ENCODE results near the gene TRMO.

Gene TRMO

DNA sequence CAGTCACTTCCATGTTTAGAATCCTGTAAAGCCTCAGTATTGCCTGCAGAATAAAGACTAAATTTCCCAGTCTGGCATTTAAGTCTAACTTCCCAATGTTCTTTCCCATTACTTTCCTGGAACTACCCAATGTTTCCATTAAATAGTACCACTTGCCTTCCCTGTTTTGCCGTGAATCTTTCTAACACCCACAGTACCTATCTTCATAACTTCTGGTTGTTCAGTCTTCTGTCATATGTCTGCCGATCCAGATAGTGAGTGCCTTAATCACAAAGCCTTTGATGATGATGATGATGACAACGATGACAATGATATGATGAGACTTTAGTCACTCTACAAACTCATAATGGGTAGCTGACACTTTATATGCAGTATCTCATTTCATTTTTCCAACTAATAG lies 22.3 kb upstream of the TRMO start:
- TF ChIP-seq CEBPB (IDR thresholded peaks at IDR 0.05) = no peak
- TF ChIP-seq, protein P1, sequence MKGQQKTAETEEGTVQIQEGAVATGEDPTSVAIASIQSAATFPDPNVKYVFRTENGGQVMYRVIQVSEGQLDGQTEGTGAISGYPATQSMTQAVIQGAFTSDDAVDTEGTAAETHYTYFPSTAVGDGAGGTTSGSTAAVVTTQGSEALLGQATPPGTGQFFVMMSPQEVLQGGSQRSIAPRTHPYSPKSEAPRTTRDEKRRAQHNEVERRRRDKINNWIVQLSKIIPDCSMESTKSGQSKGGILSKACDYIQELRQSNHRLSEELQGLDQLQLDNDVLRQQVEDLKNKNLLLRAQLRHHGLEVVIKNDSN (IDR thresholded peaks at IDR 0.05) = no peak
- TF ChIP-seq EP300 (IDR thresholded peaks at IDR 0.05; ENCODE audit: borderline replicate concordance) = no peak

DNA sequence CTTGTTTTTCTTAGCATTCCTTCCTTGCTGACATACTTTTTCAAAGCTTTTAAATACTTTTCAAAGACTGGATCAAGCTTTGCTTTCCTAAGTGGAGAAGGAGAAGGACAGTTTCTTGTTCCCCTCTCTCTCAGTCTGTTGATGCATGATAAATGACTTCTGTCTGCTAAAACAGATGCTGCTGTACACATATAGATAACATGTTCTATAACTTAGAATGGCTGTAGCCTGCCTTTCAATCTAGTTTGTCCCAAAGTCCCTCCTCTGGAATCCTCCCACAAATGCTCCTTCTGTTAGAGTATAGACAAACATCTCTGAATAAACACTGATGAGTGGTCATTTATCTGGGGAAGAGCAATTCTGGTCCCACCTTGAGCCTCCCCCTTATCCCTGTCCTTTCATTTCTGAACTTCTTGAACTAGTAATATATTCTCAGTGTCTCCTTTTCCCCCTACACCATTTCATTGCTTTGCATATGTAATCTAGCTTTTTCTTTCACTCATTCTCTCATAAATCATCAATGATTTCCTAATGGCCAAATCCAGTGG lies 21.1 kb upstream of the TRMO start:
- TF ChIP-seq, protein P2, sequence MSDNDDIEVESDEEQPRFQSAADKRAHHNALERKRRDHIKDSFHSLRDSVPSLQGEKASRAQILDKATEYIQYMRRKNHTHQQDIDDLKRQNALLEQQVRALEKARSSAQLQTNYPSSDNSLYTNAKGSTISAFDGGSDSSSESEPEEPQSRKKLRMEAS (IDR thresholded peaks at IDR 0.05) = no peak
- no peak for TF ChIP-seq ZBTB7A (IDR thresholded peaks at IDR 0.05; ENCODE audit: low read depth)
- no peak for TF ChIP-seq YY1 (IDR thresholded peaks at IDR 0.05; ENCODE audit: low read depth)
- TF ChIP-seq TAF1 (IDR thresholded peaks at IDR 0.05; ENCODE audit: low read depth) = no peak
- TF ChIP-seq TEAD4 (IDR thresholded peaks at IDR 0.05) = no peak
- TF ChIP-seq, protein P1 (IDR thresholded peaks at IDR 0.05) = no peak
- TF ChIP-seq EP300 (IDR thresholded peaks at IDR 0.05; ENCODE audit: borderline replicate concordance) = no peak
- no peak for TF ChIP-seq CEBPB (IDR thresholded peaks at IDR 0.05)
- TF ChIP-seq, protein P3, sequence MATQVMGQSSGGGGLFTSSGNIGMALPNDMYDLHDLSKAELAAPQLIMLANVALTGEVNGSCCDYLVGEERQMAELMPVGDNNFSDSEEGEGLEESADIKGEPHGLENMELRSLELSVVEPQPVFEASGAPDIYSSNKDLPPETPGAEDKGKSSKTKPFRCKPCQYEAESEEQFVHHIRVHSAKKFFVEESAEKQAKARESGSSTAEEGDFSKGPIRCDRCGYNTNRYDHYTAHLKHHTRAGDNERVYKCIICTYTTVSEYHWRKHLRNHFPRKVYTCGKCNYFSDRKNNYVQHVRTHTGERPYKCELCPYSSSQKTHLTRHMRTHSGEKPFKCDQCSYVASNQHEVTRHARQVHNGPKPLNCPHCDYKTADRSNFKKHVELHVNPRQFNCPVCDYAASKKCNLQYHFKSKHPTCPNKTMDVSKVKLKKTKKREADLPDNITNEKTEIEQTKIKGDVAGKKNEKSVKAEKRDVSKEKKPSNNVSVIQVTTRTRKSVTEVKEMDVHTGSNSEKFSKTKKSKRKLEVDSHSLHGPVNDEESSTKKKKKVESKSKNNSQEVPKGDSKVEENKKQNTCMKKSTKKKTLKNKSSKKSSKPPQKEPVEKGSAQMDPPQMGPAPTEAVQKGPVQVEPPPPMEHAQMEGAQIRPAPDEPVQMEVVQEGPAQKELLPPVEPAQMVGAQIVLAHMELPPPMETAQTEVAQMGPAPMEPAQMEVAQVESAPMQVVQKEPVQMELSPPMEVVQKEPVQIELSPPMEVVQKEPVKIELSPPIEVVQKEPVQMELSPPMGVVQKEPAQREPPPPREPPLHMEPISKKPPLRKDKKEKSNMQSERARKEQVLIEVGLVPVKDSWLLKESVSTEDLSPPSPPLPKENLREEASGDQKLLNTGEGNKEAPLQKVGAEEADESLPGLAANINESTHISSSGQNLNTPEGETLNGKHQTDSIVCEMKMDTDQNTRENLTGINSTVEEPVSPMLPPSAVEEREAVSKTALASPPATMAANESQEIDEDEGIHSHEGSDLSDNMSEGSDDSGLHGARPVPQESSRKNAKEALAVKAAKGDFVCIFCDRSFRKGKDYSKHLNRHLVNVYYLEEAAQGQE (IDR thresholded peaks at IDR 0.05; ENCODE audit: low read depth) = no peak
- no peak for TF ChIP-seq FOXM1 (IDR thresholded peaks at IDR 0.05; ENCODE audit: borderline replicate concordance, low read depth)
- TF ChIP-seq CREB1 (IDR thresholded peaks at IDR 0.05; ENCODE audit: low read depth) = no peak
- TF ChIP-seq EGR1 (IDR thresholded peaks at IDR 0.05) = no peak
- TF ChIP-seq NFIC (IDR thresholded peaks at IDR 0.05) = no peak
- TF ChIP-seq TCF12 (IDR thresholded peaks at IDR 0.05; ENCODE audit: low read depth) = no peak
- TF ChIP-seq RAD21 (IDR thresholded peaks at IDR 0.05; ENCODE audit: low read depth) = no peak

DNA sequence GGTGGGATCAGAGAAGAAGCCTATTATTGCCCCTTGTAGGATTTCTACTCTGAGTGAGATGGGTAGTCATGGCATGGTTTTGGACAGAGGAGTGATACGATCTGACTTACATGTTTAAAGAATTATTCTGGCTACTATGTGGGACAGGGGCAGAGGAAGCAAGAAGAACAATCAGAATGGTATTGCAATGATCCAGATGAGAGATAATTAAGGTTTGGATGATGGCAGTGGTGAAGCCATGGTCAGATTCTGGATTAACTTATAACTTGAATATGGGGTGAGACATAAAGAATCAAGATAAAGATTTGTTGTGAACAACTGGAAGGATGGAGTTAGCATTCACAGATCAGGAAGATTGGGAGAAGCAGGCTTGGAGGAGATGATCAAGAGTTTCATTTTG lies 19.0 kb upstream of the TRMO start:
- TF ChIP-seq TAF1 (IDR thresholded peaks at IDR 0.05; ENCODE audit: low read depth) = no peak
- TF ChIP-seq NFIC (IDR thresholded peaks at IDR 0.05) = no peak
- TF ChIP-seq YY1 (IDR thresholded peaks at IDR 0.05; ENCODE audit: low read depth) = no peak
- TF ChIP-seq EP300 (IDR thresholded peaks at IDR 0.05; ENCODE audit: borderline replicate concordance) = no peak
- TF ChIP-seq, protein P2 (IDR thresholded peaks at IDR 0.05) = no peak
- TF ChIP-seq, protein P3 (IDR thresholded peaks at IDR 0.05; ENCODE audit: low read depth) = no peak
- no peak for TF ChIP-seq CREB1 (IDR thresholded peaks at IDR 0.05; ENCODE audit: low read depth)
- no peak for TF ChIP-seq EGR1 (IDR thresholded peaks at IDR 0.05)
- TF ChIP-seq TCF12 (IDR thresholded peaks at IDR 0.05; ENCODE audit: low read depth) = no peak
- TF ChIP-seq ZBTB7A (IDR thresholded peaks at IDR 0.05; ENCODE audit: low read depth) = no peak
- TF ChIP-seq CEBPB (IDR thresholded peaks at IDR 0.05) = no peak
- TF ChIP-seq RAD21 (IDR thresholded peaks at IDR 0.05; ENCODE audit: low read depth) = no peak
- no peak for TF ChIP-seq TEAD4 (IDR thresholded peaks at IDR 0.05)
- TF ChIP-seq, protein P1 (IDR thresholded peaks at IDR 0.05) = no peak
- no peak for TF ChIP-seq FOXM1 (IDR thresholded peaks at IDR 0.05; ENCODE audit: borderline replicate concordance, low read depth)

DNA sequence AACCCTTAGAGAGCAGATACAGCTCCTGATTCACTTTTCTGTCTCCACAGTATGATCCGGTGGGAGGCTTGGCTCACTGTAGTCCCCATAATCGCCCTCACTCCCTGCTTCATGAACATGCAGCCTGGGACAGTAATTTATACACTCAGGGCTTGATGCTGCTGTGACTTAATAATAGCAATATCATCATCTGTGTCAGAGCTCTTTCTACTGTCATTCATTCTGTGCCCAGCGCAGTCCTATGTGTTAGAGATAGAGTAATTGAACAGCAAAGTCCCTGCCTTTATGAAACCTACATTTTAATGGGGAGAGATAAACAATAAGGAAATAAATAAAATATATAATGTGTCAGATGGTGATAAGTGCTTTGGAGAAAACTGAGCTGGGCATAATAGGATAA lies 18.4 kb upstream of the TRMO start:
- TF ChIP-seq TEAD4 (IDR thresholded peaks at IDR 0.05) = no peak
- TF ChIP-seq CEBPB (IDR thresholded peaks at IDR 0.05) = no peak
- TF ChIP-seq, protein P3 (IDR thresholded peaks at IDR 0.05; ENCODE audit: low read depth) = no peak
- TF ChIP-seq EP300 (IDR thresholded peaks at IDR 0.05; ENCODE audit: borderline replicate concordance) = no peak
- TF ChIP-seq, protein P2 (IDR thresholded peaks at IDR 0.05) = no peak
- no peak for TF ChIP-seq FOXM1 (IDR thresholded peaks at IDR 0.05; ENCODE audit: borderline replicate concordance, low read depth)
- TF ChIP-seq CREB1 (IDR thresholded peaks at IDR 0.05; ENCODE audit: low read depth) = no peak
- TF ChIP-seq NFIC (IDR thresholded peaks at IDR 0.05) = no peak
- TF ChIP-seq TCF12 (IDR thresholded peaks at IDR 0.05; ENCODE audit: low read depth) = no peak
- no peak for TF ChIP-seq RAD21 (IDR thresholded peaks at IDR 0.05; ENCODE audit: low read depth)
- TF ChIP-seq ZBTB7A (IDR thresholded peaks at IDR 0.05; ENCODE audit: low read depth) = no peak
- no peak for TF ChIP-seq TAF1 (IDR thresholded peaks at IDR 0.05; ENCODE audit: low read depth)
- TF ChIP-seq, protein P1 (IDR thresholded peaks at IDR 0.05) = no peak
- TF ChIP-seq EGR1 (IDR thresholded peaks at IDR 0.05) = no peak
- TF ChIP-seq YY1 (IDR thresholded peaks at IDR 0.05; ENCODE audit: low read depth) = no peak
